GM10266 (cell line): Measurements from ENCODE around the gene SERPINA6.
"Not testable (repeated sequence)": the region's sequence is repeated elsewhere in the genome, so short reads cannot be mapped to it uniquely, and the experiment has no call there.

ENCODE experiments used
- DNase-seq: peaks from one replicate; pipeline ENCODE4 v3.0.0; 2012; ENCODE audit errors: extremely low spot score
- TF ChIP-seq, protein P1 (sequence below): IDR thresholded peaks from 2 replicates; pipeline ENCODE4 v1.5.1; 2012; ENCODE audit warnings: mild to moderate bottlenecking, low read depth; ENCODE audit not compliant: control insufficient read depth, insufficient read depth; ENCODE audit errors: missing control alignments

Gene SERPINA6

DNA sequence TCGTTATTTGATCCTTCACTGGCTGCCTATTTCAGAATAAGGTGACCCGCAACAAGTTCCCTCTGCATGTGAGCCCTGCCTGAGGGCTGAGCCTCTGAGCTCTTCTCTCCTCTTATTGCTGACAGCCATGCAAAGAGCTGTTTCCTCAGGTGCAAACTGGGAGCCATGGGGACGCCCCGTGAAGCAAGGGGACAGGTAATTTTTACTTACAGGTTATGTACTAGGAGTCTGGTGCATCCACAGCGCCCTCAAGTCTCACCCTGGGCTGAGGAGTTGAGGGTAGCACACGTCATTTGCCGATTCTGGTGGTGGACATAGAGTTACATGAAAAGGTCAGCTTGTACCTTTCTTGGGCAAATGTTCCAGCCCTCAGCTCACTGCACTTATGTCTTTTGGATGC is 26.1 kb upstream of the SERPINA6 start:
- DNase-seq, result no peak
- TF ChIP-seq, protein P1, sequence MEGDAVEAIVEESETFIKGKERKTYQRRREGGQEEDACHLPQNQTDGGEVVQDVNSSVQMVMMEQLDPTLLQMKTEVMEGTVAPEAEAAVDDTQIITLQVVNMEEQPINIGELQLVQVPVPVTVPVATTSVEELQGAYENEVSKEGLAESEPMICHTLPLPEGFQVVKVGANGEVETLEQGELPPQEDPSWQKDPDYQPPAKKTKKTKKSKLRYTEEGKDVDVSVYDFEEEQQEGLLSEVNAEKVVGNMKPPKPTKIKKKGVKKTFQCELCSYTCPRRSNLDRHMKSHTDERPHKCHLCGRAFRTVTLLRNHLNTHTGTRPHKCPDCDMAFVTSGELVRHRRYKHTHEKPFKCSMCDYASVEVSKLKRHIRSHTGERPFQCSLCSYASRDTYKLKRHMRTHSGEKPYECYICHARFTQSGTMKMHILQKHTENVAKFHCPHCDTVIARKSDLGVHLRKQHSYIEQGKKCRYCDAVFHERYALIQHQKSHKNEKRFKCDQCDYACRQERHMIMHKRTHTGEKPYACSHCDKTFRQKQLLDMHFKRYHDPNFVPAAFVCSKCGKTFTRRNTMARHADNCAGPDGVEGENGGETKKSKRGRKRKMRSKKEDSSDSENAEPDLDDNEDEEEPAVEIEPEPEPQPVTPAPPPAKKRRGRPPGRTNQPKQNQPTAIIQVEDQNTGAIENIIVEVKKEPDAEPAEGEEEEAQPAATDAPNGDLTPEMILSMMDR, result no peak

- TF ChIP-seq, protein P1, result no peak
- no peak for DNase-seq
Measured at GRCh38 chr14:94348836-94349235, 25.7 kb upstream of the SERPINA6 start.

DNA sequence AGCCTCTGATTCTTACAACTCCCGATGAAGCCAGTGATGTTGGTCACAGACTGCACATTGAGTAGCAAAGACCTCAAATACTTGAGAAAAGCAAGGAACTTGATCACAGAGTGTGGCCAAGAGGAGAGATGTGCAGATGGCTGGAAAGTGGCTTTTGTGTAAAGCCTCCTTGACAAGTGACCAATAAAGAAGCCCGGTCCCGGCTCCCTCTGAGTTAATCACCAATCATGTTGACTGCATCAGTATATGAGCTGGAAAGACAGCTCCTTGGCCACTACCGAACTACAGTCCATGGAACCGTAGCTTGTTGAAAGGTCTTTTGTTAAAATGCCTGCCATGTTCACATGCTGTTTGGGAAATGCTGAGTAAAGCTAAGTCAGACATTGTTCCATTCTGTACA is 23.7 kb upstream of the SERPINA6 start:
- TF ChIP-seq, protein P1, result no peak
- no peak for DNase-seq

DNA sequence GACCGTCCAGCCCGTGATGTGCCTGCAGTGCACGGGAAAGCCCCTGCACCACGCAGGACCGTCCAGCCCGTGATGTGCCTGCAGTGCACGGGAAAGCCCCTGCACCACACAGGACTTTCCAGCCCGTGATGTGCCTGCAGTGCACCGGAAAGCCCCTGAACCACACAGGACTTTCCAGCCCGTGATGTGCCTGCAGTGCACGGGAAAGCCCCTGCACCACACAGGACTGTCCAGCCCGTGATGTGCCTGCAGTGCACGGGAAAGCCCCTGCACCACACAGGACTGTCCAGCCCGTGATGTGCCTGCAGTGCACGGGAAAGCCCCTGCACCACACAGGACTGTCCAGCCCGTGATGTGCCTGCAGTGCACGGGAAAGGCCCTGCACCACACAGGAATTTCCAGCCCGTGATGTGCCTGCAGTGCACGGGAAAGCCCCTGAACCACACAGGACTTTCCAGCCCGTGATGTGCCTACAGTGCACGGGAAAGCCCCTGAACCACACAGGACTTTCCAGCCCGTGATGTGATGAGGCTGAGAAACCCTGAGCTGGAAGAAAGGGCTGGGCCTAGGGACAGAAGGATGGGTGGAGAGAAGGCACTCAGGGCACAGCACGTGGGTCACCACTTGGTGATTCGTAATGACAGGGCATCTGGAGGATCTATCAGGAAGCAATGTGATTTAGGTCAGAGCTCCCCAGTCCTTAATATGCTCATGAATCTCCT is 23.1 kb upstream of the SERPINA6 start:
- not testable (repeated sequence) for DNase-seq

DNA sequence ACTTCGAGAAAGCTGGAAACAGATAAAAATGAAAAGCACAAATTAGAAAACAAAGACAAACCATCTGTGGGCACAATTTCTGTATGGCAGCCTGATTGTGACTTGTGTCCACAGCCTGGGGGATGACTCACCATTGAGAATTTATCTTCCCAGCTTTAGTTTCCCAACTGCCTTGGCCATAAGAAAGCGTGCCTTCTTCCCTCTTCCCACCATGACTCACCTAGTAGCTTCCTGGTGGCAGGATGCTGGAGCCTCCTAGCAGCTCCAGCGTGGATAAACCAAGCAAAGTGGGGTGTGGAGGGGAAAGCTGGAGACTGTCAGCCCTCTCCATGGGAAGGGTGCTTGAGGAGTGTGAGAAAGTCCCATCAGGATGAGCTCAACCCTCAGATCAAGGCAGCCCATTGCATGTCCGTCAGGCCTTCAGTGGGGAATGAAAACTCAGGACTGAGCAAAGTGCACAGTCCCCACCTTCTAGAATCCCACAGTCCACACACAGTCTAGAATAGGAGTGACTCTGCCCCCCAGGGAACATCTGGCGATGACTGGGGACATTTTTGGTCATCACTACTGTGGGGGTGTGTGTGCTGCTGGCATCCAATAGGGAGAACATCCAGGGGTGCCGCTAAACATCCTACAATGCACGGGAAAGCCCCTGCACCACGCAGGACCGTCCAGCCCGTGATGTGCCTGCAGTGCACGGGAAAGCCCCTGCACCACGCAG is 22.4 kb upstream of the SERPINA6 start:
- no peak for DNase-seq
- TF ChIP-seq, protein P1, result no peak

DNA sequence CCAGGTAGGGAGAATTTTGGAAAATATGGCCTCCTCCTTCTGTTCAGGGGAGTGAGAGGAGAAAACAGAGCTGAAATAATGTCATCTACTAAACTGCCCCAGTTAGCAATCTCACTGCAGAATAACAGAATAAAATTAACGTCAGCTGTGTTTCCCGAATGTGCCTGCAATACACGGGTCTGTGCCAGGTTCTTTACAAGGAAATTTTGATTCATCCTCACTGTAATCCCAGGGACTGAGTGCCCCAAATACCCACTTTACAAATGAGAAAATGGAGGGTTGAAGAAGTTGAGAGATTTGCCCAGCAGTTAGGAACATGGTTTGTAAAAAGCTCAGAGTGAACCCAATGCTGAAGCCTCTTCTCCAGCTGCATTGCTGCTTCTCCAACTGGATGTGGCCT is 21.3 kb upstream of the SERPINA6 start:
- TF ChIP-seq, protein P1, result no peak
- no peak for DNase-seq

DNA sequence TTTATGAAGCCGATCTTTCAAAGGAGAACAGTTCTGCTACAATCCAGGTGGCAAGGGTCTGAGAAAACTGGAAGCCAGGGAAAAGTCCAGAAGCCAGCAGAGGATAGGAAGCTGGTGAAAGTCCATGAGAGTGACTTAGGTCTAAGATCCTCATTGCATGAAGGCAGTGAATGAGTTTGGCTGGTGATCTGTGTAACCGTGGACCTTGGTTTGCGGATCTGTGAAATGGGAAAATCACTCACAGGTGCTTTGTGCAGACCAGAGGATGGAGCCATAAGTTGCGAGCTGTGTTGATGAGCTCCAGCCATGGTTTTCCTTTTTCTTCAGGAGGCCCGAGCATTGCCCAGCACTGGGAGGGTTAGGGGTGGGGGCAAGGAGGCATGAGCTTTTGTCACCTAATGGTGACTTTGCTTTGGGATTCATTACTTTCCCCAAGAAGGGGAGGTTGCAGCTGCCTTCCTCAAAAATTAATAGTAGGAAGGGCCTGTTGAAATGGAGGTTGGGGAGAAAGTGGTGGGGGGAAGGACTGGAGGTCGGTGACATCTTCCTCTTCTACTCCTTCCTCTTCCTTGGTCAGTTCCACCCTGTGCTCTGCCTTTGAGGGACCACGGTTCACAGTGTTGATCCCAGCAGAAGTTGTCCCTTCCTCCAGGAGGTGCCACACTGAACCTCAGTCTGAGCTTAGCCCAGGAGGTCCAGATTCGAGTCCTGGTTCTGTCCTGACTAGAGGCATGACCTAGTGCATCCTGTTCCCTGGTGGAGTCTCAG is 20.3 kb upstream of the SERPINA6 start:
- no peak for DNase-seq
- TF ChIP-seq, protein P1, result no peak
